K562 (cell line): ENCODE data around the gene OPN1LW. TPM values are rescaled to one million over a fixed set of nuclear protein-coding genes. Genes with fewer than 3 reads are reported as not detected.

Experiments
- ELF1 ChIP-seq: fragments of 200-800 bp; sonication (Bioruptor generic); IDR thresholded peaks from 2 replicates; pipeline ENCODE4 v1.6.1; 2016; ENCODE audit warnings: missing genetic modification characterization, missing compliant biosample characterization
- HDGF ChIP-seq: fragments of 450-650 bp; IDR thresholded peaks from 2 replicates; pipeline ENCODE4 v1.6.1; 2016
- HINFP ChIP-seq: fragments of 450-650 bp; conservative IDR thresholded peaks from 2 replicates; pipeline ENCODE4 v1.6.1; 2016; ENCODE audit warnings: missing genetic modification characterization, low read depth, mild to moderate bottlenecking, control low read depth, missing compliant biosample characterization
- JUND ChIP-seq, 2 experiments: IDR thresholded peaks; 2 replicates in 1 of 2; 3 replicates in 1 of 2; pipeline ENCODE4 v1.6.1; 2011; ENCODE audit warnings: borderline replicate concordance in 2 of 2, low read depth in 2 of 2, low read length in 2 of 2, improper control_type of control experiment in 1 of 2, missing biosample characterization in 1 of 2, missing genetic modification characterization in 1 of 2, missing genetic modification reagents in 1 of 2
- PHF21A ChIP-seq: fragments of 450-650 bp; IDR thresholded peaks from 2 replicates; pipeline ENCODE4 v1.6.1; 2017; ENCODE audit warnings: low read depth, borderline replicate concordance
- PHF8 ChIP-seq: fragments of 200-600 bp; sonication (generic); IDR thresholded peaks from 2 replicates; pipeline ENCODE4 v1.6.1; 2012; ENCODE audit warnings: mixed run types, mild to moderate bottlenecking, inconsistent platforms, low read length, moderate library complexity, borderline replicate concordance
- ZKSCAN1 ChIP-seq: fragments of 150-350 bp; IDR thresholded peaks from 2 replicates; pipeline ENCODE4 v1.6.1; 2016; ENCODE audit warnings: low read depth, low read length
- ZNF347 ChIP-seq: fragments of 450-650 bp; formaldehyde crosslinking; IDR thresholded peaks from 2 replicates; pipeline ENCODE4 v1.4.0; 2020; ENCODE audit warnings: low read depth, mild to moderate bottlenecking, moderate library complexity
- polyA plus RNA-seq, 8 experiments: library from polyadenylated mRNA; depleted of rRNA in 4 of 8; stranded (reverse) in 5 of 8; unstranded in 3 of 8; fragments of >200 nt; fragmentation: Nextera tagmentation in 2 of 8; fragmentation: Illumina TruSeq in 1 of 8; extraction: Ambion mirVana in 2 of 8; extraction: Trizol in 1 of 8; gene quantifications; 2 replicates each; pipeline versions ENCODE4 v1.2.1 to v1.2.3, GENCODE V29; 2011 to 2014; ENCODE audit warnings: inconsistent platforms in 1 of 8, missing spikeins in 1 of 8
- total RNA-seq, 7 experiments: library from RNA; depleted of rRNA in 6 of 7; stranded (reverse); fragments of >200 nt in 6 of 7; fragmentation: Illumina TruSeq in 2 of 7; extraction: Trizol in 2 of 7; gene quantifications; 2 replicates each; pipeline versions ENCODE4 v1.2.1 to v1.2.3, GENCODE V29; 2011 to 2021; ENCODE audit warnings: low replicate concordance in 1 of 7

Gene OPN1LW
- total and polyA plus RNA-seq, 9 of the 15 experiments (the other 6 are each of a cell fraction or from before 2014, with no cell fraction given): 0.04 TPM; not detected in 8

- no peak for TF ChIP-seq ZNF347 (CRISPR knock-in tag)
- TF ChIP-seq HDGF: no peak
- TF ChIP-seq PHF21A: no peak
- no peak for TF ChIP-seq HINFP (tag)
- no peak for TF ChIP-seq ELF1 (tag)
- TF ChIP-seq JUND (IDR thresholded peaks at IDR 0.05; ENCODE audit: borderline replicate concordance, low read depth, low read length): 0 out of 2 replicates have a peak, but pooled peaks have one; percentile 19
- no peak for TF ChIP-seq JUND (tag; IDR thresholded peaks at IDR 0.05; ENCODE audit: borderline replicate concordance, low read depth, low read length)
- peak; percentile 46; the same call in 1 of the 2 replicates for TF ChIP-seq PHF8
- no peak for TF ChIP-seq ZKSCAN1
Observed at GRCh38 chrX:154097003-154097588, 46.9 kb upstream of the OPN1LW start (continued).
